ENCODE data around the gene IGSF9. TPM values are rescaled to one million over a fixed set of nuclear protein-coding genes. Genes with fewer than 3 reads are reported as not detected.

IGSF9 gene
- total and polyA plus RNA-seq, 2 of the 4 experiments (the other 2 are of a cell fraction): 0.05 TPM; not detected in 1

DNA sequence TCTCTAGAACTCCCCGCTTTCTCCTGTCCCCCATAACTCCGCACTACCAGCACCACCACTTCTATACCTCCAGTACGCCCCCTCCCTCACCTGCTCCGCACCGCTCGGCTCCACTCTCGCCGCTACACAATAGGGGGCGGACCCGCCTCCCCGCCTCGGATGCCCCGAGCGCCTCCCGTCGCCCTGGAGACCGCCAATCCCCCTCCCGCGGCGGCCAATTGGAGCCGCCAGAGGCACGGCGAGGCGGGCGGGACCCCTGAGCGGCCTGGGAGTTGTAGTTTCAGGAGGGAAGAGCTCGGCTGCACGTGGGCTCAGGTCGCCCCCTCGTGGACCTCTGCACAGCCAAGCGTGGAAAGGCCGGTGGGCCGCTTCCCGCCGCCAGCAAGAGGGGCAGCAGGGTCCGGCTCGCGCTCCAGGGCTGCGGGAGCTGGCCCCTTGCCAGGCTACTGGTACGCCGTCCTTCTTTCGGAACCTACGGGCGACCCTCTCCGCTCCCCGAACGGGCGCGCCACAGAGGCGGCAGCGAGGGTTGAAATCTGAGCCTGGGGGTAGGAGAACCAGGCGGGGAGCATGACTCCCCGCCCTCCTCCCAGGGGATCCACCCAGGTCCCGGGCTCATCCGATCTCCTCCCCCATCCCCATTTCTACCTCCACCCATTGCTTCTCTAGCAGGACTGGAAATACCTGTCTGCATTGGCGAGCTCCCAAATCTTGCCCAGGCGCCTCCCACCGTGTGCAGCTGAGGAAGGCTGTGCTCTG is at the start of gene IGSF9 (continued):
- TF ChIP-seq NFE2L2 (IDR thresholded peaks at IDR 0.05; ENCODE audit: low read depth, low read length): no peak
- TF ChIP-seq CEBPB (IDR thresholded peaks at IDR 0.05; ENCODE audit: low read depth, low read length): no peak
- no peak for TF ChIP-seq RCOR1 (IDR thresholded peaks at IDR 0.05; ENCODE audit: insufficient replicate concordance, low read length)
- no peak for TF ChIP-seq CHD1 (IDR thresholded peaks at IDR 0.05; ENCODE audit: low read depth, low read length)
- TF ChIP-seq RAD21 (IDR thresholded peaks at IDR 0.05; ENCODE audit: low read length): peak; percentile 42
- TF ChIP-seq SMC3 (IDR thresholded peaks at IDR 0.05; ENCODE audit: low read depth, low read length): no peak
- no peak for TF ChIP-seq BHLHE40 (IDR thresholded peaks at IDR 0.05; ENCODE audit: low read depth, low read length)
- TF ChIP-seq, protein P1, sequence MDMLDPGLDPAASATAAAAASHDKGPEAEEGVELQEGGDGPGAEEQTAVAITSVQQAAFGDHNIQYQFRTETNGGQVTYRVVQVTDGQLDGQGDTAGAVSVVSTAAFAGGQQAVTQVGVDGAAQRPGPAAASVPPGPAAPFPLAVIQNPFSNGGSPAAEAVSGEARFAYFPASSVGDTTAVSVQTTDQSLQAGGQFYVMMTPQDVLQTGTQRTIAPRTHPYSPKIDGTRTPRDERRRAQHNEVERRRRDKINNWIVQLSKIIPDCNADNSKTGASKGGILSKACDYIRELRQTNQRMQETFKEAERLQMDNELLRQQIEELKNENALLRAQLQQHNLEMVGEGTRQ (IDR thresholded peaks at IDR 0.05; ENCODE audit: low read depth, low read length): peak; percentile 51

Data from IMR-90 (cell line).